T-helper 1 cell treated with Interleukin-12 subunit alpha and Interleukin-12 subunit beta and Interleukin-4 antibody, amounts not matched to agents 30 ng/mL and 1 ng/mL, for 36 hours (primary cell): ENCODE measurements around the gene PTGIS. TPM values are rescaled to one million over a fixed set of nuclear protein-coding genes. Genes with fewer than 3 reads are reported as not detected.

Experiments used
- total RNA-seq: library from RNA; stranded (reverse); gene quantifications from 2 replicates; pipeline ENCODE4 v1.2.3, GENCODE V29; 2022

PTGIS gene
- total RNA-seq, 1 donor from 2014 or later: 11.7 TPM

Other genes starting within 250 kb of the PTGIS start
- gene KCNB1, start 85.5 kb downstream of the PTGIS start, total RNA-seq: 0.12 and 0.22 TPM in 2 replicates
- 32.2 and 34.4 TPM in 2 replicates for gene B4GALT5, start 145.7 kb upstream of the PTGIS start, total RNA-seq
- 30.0 and 30.7 TPM in 2 replicates for gene SLC9A8, start 244.7 kb upstream of the PTGIS start, total RNA-seq